ENCODE data around the gene IVD. TPM values are rescaled to one million over a fixed set of nuclear protein-coding genes. Genes with fewer than 3 reads are reported as not detected.
A peak's percentile ranks its signal among the peaks of the same experiment; 100 is the strongest.

The IVD gene
- 19.0 and 27.2 TPM in 2 replicates for total RNA-seq (2014; rRNA removed; shearing (Covaris generic))
- 52.5 and 60.9 TPM in 2 replicates for polyA plus RNA-seq (2014; cell fraction: nucleus; rRNA removed)

DNA sequence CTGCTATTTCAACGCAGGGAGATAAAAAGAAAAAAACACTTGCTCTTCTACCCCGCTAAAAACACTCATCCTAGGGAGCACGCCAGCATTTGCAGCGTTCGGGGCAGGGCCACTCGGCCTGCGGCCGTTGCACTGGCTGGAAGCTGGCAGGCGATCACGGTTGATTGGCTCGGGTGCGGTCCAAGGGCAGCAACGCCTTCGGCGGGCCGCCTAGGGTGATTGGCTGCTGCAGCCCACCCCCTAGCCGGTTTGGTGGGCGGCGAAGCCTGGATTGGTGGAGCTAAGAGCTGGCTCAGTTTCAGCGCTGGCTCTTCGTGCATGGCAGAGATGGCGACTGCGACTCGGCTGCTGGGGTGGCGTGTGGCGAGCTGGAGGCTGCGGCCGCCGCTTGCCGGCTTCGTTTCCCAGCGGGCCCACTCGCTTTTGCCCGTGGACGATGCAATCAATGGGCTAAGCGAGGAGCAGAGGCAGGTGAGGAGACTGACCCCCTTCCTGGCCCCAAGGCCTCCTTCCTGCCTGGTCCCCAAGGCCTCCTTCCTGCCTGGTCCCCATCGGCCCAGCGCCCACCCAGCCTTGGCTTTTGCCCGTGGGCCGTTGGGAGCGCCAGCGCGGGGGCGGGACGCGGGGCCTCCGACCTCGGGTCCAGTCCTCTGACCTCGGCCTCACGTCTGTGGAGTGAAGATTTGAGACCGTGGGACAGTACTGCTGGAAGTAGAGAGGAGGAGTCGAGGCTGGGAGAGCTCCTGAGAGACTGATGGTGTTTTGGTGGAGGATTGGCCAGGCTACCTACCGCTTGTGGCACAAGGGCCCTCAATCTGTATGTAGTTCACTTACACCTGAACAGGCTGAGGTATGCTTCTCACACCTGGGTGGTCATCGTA lies at the start of gene IVD:
IVD (plus strand) TSS at position 295 of the 881 bp plus-strand sequence; CDS start at position 328, 33 bp downstream.
- DNase-seq (ENCODE audit: extremely low read depth, low read depth) = peak; percentile 89

DNA sequence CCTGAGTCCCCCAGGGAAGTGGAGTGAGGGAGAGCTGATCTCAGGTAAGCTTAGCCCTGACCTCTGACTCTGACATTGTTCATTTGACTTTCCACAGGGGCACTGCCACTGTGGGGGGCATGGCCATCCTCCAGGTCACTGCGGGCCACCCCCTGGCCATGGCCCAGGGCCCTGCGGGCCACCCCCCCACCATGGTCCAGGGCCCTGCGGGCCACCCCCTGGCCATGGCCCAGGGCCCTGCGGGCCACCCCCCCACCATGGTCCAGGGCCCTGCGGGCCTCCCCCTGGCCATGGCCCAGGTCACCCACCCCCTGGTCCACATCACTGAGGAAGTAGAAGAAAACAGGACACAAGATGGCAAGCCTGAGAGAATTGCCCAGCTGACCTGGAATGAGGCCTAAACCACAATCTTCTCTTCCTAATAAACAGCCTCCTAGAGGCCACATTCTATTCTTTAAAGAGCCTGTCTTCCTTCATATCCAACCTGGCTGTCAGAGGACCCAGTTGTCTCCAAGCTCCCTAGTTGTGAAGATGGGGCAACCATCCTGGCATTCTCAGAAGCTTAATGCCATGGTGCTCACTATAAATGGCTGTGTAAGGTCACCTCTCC lies 49.5 kb upstream of the IVD start:
- no peak for DNase-seq (ENCODE audit: extremely low read depth, low read depth)

DNA sequence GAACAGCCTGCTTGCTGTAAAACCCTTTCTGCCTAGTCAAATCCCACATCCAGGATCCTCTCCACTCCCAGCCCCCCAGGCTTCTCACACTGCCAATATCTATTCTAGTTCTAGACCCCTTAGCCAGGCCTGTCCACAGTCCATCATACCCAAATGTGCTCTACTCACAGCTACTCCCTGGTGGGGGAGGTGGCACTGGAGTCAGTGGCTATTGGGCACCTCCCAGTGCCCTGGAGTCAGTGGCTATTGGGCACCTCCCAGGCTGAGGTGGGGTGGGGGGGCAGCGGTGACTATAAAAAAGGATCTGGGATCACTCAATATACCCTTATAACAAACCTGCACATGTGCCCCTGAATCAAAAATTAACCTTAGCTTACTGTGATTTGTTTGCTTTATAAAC lies 48.3 kb upstream of the IVD start:
- no peak for DNase-seq (ENCODE audit: extremely low read depth, low read depth)

GRCh38 chr15:40357723-40358470 lies 47.7 kb upstream of the IVD start, which contains the start of gene DISP2:
TSS of gene DISP2 (plus strand) at chr15:40358219. CDS start at chr15:40358322, 103 bp downstream.
- peak; percentile 79 for DNase-seq (ENCODE audit: extremely low read depth, low read depth)

DNA sequence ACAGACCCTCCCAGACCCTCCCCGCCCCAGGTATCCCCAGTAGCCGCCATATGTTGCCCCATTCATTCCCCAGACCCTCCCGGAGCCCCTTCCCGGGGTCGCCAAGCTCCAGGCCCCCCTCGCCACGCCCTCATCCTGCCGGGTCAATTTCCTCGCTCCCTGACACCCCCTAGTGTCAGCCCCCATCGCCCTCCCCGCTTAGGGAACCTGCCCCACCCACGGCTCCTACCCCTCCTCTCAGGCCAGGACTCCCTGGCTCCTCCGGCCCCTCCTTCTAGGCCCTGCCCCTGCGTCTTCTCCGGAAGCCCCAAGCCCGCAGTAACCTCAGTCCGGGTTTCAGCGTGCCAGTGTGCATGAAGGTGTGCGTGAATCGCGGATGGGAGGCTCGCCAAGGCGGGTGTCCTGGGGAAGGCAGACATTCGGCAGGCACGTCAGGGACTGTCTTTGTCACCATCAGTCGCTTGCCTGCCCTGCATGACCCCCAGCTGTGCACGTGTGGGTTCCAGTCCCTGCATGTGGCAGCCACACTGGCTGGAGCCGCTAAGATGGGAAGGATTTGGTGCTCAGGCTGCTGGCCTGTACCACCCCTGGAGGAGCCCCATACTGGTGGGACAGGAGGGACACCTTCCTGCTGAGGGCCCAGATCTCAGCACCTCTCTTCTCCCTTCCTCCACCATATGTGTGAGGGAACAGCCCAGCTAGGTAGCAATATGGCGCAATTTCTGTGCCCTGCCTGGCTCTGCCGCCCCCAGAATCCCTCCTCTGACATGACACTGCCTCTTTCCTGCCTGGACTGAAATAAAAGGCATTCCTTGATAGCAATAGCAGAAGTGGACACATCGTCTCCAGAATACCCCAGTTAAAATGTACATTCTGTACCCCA lies 46.9 kb upstream of the IVD start:
- no peak for DNase-seq (ENCODE audit: extremely low read depth, low read depth)

- DNase-seq (ENCODE audit: extremely low read depth, low read depth) = no peak
These were observed 45.6 kb upstream of the IVD start for GRCh38 chr15:40360015-40360414.

DNA sequence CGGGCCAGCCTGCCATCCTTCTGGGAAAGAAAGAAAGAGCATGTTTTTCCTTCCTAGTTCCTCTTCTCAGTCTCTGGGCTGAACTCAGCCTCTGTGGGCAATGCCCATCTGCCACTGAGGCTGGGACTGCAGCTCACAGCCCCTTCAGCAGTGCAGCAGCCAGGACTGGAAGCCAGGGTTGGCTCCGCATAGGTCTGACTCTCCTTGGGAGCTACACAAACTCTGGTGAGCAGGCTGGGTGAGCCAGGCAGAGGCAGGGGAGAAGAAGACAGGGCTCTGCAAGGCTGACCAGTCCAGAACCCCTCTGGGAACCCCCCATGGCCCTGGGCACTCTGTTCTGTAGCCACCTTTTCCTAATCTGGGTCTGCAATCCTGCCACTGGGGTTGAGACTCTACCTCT lies 44.0 kb upstream of the IVD start:
- no peak for DNase-seq (ENCODE audit: extremely low read depth, low read depth)

GRCh38 chr15:40363611-40364010 lies 42.0 kb upstream of the IVD start:
- DNase-seq (ENCODE audit: extremely low read depth, low read depth) = no peak

DNA sequence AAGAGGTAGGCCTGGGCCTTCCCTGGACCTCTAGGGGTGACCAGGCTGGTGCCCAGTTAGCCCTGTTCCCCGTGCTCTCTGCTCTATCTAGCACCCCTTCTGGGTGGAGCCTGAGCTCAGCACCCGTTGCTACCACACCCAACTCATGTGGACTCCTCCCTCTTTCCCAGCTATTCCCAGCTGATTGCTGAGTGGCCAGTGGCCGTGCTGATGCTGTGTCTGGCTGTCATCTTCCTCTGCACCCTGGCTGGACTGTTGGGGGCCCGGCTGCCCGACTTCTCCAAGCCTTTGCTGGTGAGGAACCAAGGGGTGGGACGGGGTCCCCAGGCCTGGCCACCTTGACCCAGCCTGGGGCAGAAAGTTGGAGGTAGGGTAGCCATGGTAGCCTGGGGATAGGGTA lies 41.3 kb upstream of the IVD start:
- DNase-seq (ENCODE audit: extremely low read depth, low read depth) = no peak

GRCh38 chr15:40365016-40365415 lies 40.6 kb upstream of the IVD start:
- no peak for DNase-seq (ENCODE audit: extremely low read depth, low read depth)

GRCh38 chr15:40365624-40366456 lies 39.8 kb upstream of the IVD start:
- no peak for DNase-seq (ENCODE audit: extremely low read depth, low read depth)

DNA sequence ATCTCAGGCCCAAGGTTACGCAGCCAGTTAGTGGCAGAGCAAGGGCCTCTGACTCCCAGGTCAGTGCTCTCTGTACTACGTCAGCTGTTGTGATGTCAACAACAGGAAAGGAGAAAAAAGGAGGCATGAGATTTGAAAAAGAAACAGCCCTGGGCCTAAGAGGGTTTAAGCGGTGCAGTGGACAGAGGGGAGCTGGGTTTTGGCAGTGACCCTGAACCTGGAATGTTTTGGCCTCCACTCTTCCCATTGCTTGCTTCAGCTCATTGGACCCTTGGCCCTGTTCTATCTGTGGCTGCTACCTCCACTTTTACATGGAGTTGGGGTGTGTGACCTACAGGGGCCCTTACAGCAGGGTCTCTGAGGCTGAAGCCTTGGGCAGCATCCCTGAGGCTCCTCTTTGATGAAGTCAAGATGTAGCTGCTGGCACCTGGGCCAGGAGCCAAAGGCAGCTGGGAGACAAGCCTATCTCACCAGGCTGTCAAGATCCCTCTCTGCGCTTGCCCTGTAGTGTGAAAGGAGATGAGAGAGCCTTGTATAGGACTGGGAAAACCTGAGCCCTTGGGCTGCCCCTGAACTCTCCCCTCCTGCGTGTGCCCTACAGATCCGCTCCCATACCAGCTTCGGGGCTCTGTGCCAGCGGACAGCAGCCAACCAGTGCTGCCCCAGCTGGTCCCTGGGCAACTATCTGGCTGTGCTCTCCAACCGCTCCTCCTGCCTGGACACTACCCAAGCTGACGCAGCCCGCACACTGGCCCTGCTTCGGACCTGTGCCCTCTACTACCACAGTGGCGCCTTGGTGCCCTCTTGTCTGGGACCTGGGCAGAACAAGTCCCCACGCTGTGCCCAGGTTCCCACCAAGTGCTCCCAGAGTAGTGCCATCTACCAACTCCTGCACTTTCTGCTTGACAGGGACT lies 38.9 kb upstream of the IVD start:
- DNase-seq (ENCODE audit: extremely low read depth, low read depth) = no peak

GRCh38 chr15:40367371-40367685 lies 38.3 kb upstream of the IVD start:
- DNase-seq (ENCODE audit: extremely low read depth, low read depth) = no peak

- DNase-seq (ENCODE audit: extremely low read depth, low read depth) = peak; percentile 87
These were observed 37.6 kb upstream of the IVD start for GRCh38 chr15:40367686-40368611.

- no peak for DNase-seq (ENCODE audit: extremely low read depth, low read depth)
These were observed 36.7 kb upstream of the IVD start for GRCh38 chr15:40368719-40369473.

DNA sequence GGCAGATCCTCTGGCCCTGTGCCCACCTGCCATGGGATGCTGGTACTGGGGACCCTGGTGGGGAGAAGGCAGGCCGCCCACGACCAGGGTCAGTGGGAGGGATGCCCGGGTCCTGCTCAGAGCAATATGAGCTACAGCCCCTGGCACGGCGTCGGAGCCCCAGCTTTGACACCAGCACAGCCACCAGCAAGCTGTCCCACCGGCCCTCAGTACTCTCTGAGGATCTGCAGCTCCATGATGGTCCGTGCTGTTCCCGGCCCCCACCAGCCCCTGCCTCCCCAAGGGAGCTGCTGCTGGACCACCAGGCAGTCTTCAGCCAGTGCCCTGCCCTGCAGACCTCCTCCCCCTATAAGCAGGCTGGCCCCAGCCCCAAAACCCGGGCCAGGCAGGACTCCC lies 36.1 kb upstream of the IVD start:
- DNase-seq (ENCODE audit: extremely low read depth, low read depth) = no peak

- DNase-seq (ENCODE audit: extremely low read depth, low read depth) = no peak
These were observed 35.6 kb upstream of the IVD start for GRCh38 chr15:40369971-40370370.
